A673 (cell line): ENCODE measurements around the gene ZZZ3. TPM values are rescaled to one million over a fixed set of nuclear protein-coding genes. Genes with fewer than 3 reads are reported as not detected.
"Not testable (repeated sequence)": the region's sequence is repeated elsewhere in the genome, so short reads cannot be mapped to it uniquely, and the experiment has no call there.

Experiments
- BruUV-seq: library from RNA; stranded (reverse); fragments of 400-500 nt; replicated peaks from 2 replicates; lab custom pipeline; 2021; lab: Mats Ljungman, UMichigan
- CTCF ChIA-PET: fragments of 300-600 bp; sonication (Branson Sonifier 250); formaldehyde crosslinking; loops from one replicate; lab custom pipeline; 2022; ENCODE audit warnings: antibody characterized with exemption; lab: Charles Lee
- POLR2A ChIA-PET: fragments of 300-600 bp; sonication (Branson Sonifier 250); formaldehyde crosslinking; loops from one replicate; lab custom pipeline; 2022; ENCODE audit warnings: antibody characterized with exemption; ENCODE audit not compliant: low non-redundant PET; lab: Charles Lee
- DNase-seq: peaks from one replicate; pipeline ENCODE4 v3.0.0-alpha.2; 2015; ENCODE audit warnings: low spot score
- H3K27ac ChIP-seq: fragments of 200-600 bp; sonication (generic); 2 replicates; pipeline ENCODE4 v1.5.1; 2016; ENCODE audit warnings: mixed run types, low read depth, mild to moderate bottlenecking, mixed read lengths, antibody characterized with exemption, low read length; ENCODE audit not compliant: poor library complexity, severe bottlenecking
- H3K27me3 ChIP-seq: fragments of 200-600 bp; sonication (generic); replicated peaks from 2 replicates; pipeline ENCODE4 v1.6.1; 2017; ENCODE audit warnings: mixed run types, low read depth, mild to moderate bottlenecking, mixed read lengths, antibody characterized with exemption, low read length; ENCODE audit not compliant: insufficient read depth, poor library complexity
- H3K36me3 ChIP-seq: fragments of 200-600 bp; sonication (generic); 2 replicates; pipeline ENCODE4 v1.6.1; 2016; ENCODE audit warnings: mixed run types, mild to moderate bottlenecking, mixed read lengths, antibody characterized with exemption, low read length; ENCODE audit not compliant: insufficient read depth, poor library complexity, severe bottlenecking
- H3K4me1 ChIP-seq: fragments of 200-600 bp; sonication (generic); 2 replicates; pipeline ENCODE4 v1.6.1; 2017; ENCODE audit warnings: mixed run types, mild to moderate bottlenecking, mixed read lengths, antibody characterized with exemption, low read length; ENCODE audit not compliant: insufficient read depth, poor library complexity, severe bottlenecking
- H3K4me3 ChIP-seq: fragments of 200-600 bp; sonication (generic); 2 replicates; pipeline ENCODE4 v1.5.1; 2016; ENCODE audit warnings: low read depth, mixed run types, mild to moderate bottlenecking, mixed read lengths, low read length; ENCODE audit not compliant: poor library complexity, severe bottlenecking
- H3K9me3 ChIP-seq: fragments of 200-600 bp; sonication (generic); 2 replicates; pipeline ENCODE4 v1.6.1; 2016; ENCODE audit warnings: mixed run types, low read depth, mild to moderate bottlenecking, mixed read lengths, antibody characterized with exemption, low read length; ENCODE audit not compliant: poor library complexity, severe bottlenecking
- EZH2 ChIP-seq: fragments of 200-600 bp; sonication (generic); IDR thresholded peaks from 2 replicates; pipeline ENCODE4 v1.6.1; 2017; ENCODE audit warnings: borderline replicate concordance, low read depth, mild to moderate bottlenecking, mixed read lengths, antibody characterized with exemption, low read length; ENCODE audit not compliant: poor library complexity, severe bottlenecking
- intact Hi-C: fragments of 100-400 bp; cut with micrococcal nuclease; formaldehyde crosslinking; loops from one replicate; pipeline ENCODE4 v1.10.0; 2022; ENCODE audit not compliant: unreplicated experiment
- total RNA-seq: library from RNA; stranded (reverse); gene quantifications from 2 replicates; pipeline ENCODE4 v1.2.3, GENCODE V29; 2021
- TF ChIP-seq, protein P1 (sequence below): fragments of 300-800, 200-600 bp; sonication (generic); conservative IDR thresholded peaks from 2 replicates; pipeline ENCODE4 v1.5.1; 2017; ENCODE audit warnings: low read depth, mild to moderate bottlenecking, antibody characterized with exemption, low read length, moderate library complexity, mixed read lengths

Gene ZZZ3
- total RNA-seq, 1 experiment from 2014 or later: 68.8 TPM

DNA sequence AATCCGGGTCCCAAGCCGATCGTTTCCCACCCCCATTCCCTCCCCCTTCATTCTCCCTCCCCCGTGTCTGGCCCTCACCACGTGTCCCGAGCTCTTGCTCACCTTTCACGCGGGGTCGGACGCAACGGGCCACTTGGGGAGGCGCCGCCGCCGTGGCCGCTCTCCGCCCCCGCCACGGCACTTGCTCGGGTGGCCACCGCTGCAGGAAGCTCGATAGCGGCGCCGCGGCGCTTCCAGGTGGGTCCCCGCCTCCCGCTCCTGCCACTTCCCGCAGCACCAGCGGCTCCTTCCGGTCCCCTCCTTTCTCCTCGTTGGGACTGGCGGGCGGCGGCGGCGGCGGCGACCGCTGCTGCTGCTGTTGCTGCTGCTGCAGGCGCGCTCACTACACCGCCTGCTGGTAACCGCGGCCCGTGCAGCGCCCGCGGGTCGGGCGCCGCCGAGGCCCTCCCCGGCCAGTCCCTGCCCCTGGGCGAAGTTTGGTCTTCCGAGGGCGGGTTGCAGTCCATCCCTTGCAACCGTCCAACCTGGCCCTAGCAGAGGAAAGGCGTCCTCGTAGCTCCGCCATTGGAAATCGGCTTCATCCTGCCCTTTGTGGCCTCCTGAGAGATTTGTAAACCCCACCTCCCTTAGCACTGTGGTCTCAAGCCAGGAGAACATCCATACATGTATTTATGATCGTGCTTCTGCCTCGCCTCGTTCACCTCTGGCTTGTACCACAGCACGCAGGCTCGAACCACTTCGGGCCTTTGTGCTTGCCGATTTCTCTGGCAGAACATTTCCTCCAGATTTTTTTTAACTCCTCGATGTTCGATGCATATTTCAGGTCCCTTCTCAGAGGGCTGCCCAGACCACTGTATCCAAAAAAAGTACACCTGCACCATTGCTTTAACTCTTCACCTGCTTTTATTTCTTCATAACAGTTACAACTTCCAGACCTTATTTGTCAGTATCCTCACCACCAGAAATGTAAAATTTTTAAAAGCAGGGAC is 996 bp upstream of the ZZZ3 start:
- TSS peak; percentile 83 for BruUV-seq

DNA sequence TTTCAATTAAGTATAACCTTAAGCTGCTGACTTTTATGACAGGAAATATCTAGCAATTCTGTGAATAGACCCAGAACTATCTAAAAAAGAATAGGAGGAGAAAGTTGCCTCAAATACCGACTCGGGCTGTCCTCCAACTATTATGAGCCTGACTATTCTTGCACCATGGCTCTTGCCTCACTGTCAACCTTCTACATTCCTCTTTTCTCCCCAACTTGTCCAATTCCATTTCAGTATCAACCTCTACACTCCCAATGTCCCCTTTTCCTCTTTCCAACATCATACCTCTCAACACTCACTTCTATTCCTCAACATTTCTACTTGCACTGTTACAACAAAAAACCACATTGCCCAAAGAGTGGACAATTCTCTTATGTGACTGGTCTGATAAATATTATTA is 2.3 kb downstream of the ZZZ3 start:
- no peaks in the 10 kb centered on the region for H3K27me3 ChIP-seq
- ChIA-PET POLR2A (no interaction called here), CTCF (no interaction called here)
- intact Hi-C loops: loop anchor here (5.0 to 10.0 kb wide), 3 partner anchors 115 to 533 kb away; no protein-coding TSS in a partner anchor
- no TSS peak for BruUV-seq
- no peak for TF ChIP-seq EZH2
- TF ChIP-seq, protein P1, sequence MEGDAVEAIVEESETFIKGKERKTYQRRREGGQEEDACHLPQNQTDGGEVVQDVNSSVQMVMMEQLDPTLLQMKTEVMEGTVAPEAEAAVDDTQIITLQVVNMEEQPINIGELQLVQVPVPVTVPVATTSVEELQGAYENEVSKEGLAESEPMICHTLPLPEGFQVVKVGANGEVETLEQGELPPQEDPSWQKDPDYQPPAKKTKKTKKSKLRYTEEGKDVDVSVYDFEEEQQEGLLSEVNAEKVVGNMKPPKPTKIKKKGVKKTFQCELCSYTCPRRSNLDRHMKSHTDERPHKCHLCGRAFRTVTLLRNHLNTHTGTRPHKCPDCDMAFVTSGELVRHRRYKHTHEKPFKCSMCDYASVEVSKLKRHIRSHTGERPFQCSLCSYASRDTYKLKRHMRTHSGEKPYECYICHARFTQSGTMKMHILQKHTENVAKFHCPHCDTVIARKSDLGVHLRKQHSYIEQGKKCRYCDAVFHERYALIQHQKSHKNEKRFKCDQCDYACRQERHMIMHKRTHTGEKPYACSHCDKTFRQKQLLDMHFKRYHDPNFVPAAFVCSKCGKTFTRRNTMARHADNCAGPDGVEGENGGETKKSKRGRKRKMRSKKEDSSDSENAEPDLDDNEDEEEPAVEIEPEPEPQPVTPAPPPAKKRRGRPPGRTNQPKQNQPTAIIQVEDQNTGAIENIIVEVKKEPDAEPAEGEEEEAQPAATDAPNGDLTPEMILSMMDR: no peak
- peak overlapping the region; percentile 24 for H3K4me3 ChIP-seq
- peaks cover 59% of the 10 kb centered on the region for H3K4me1 ChIP-seq
- H3K9me3 ChIP-seq: no peaks in the 10 kb centered on the region
- peak overlapping the region; percentile 59 for H3K27ac ChIP-seq
- peaks cover 4% of the 10 kb centered on the region for H3K36me3 ChIP-seq
- DNase-seq: peak; percentile 54

More for the DNA sequence above, 996 bp upstream of the ZZZ3 start:
- Histone ChIP-seq H3K4me1 (peaks cover 38% of the 10 kb centered on the region), H3K4me3 (peak overlapping the region; percentile 81), H3K27me3 (no peaks in the 10 kb centered on the region), H3K36me3 (no peaks in the 10 kb centered on the region), H3K27ac (peak overlapping the region; percentile 94), H3K9me3 (no peaks in the 10 kb centered on the region)
- POLR2A ChIA-PET: interaction anchor here (0.6 kb wide), 1 partner anchor 1622 kb away, joined by 3 read pairs; no protein-coding TSS in a partner anchor
- CTCF ChIA-PET: interaction anchor here (0.6 to 1.2 kb wide), 2 partner anchors 14 to 405 kb away, joined by 3 to 13 read pairs; no protein-coding TSS in a partner anchor
- no peak for TF ChIP-seq EZH2
- TF ChIP-seq, protein P1: peak; percentile 80
- DNase-seq: peak; percentile 95
- intact Hi-C loops: loop anchor here (2.0 to 10.0 kb wide), 4 partner anchors 63 to 536 kb away; no protein-coding TSS in a partner anchor

DNA sequence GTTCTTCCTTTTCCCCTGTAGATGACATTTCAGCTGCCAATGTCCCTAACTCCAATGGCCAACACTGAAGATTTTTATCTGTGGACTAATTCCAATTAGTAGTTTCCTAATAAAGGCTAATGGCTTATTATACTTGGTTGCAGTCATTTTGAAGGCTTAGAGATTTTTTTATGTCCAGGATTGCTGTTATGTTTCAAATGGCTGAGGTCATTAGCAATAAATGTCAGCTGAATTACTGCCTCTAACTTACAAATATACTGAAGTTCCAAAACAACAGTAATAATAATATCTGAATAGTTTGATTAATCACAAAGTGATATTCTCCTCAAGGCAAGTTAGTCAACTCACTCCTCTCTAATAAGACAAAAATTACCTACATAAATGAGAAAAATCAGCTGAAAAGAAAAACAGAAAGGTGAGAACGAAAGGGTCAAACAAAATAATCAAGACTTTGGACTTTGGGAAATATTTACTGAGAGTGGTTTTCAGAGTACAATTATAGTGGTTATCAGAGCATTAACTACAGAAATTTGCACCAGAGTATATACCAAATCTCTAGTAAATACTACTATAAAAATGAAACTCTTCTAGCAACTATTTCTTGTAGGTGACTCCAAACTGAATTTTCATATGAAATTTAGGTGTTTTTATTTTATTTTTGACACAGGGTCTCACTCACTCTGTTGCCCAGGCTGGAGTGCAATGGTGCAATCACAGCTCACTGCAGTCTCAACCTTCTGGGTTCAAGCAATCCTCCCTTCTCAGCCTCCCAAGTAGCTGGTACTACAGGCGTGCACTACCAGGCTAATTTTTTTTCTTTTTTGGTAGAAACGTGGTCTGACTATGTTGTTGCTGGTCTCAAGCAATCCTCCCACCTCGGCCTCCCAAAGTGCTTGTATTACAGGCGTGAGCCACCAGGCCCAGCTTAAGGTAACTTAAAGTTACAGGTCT is 3.5 kb downstream of the ZZZ3 start:
- POLR2A ChIA-PET: no interaction called here
- DNase-seq: no peak
- no TSS peak for BruUV-seq
- Histone ChIP-seq H3K4me1 (peaks cover 61% of the 10 kb centered on the region), H3K4me3 (no peak overlapping the region), H3K9me3 (no peaks in the 10 kb centered on the region), H3K36me3 (peaks cover 4% of the 10 kb centered on the region), H3K27ac (peak overlapping the region; percentile 59), H3K27me3 (no peaks in the 10 kb centered on the region)
- intact Hi-C loops: no loop called here
- CTCF ChIA-PET: interaction anchor here (0.5 kb wide), 1 partner anchor 145 kb away, joined by 3 read pairs; no protein-coding TSS in a partner anchor
- TF ChIP-seq EZH2: no peak
- TF ChIP-seq, protein P1: no peak

DNA sequence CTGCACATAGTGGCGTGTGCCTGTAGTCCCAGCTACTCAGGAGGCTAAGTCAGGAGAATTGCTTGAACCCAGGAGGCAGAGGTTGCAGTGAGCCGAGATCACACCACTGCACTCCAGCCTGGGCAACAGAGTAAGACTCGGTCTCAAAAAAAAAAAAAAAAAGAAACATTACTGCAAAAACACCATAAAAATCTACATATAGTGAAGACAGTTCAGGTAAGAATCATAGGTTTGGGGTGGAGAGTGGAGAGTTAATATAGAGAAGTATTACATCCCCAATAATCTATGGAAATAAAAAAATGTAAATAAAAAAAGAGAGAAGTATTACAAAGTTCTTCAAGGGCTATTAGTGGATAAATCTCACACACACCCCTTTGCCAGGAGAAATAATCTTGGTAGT is 7.7 kb downstream of the ZZZ3 start:
- POLR2A ChIA-PET, H3K27me3 ChIP-seq, H3K36me3 ChIP-seq, intact Hi-C loops, H3K9me3 ChIP-seq, BruUV-seq, H3K4me3 ChIP-seq, CTCF ChIA-PET, DNase-seq: not testable (repeated sequence)
- peak overlapping the region; percentile 47 for H3K27ac ChIP-seq
- H3K4me1 ChIP-seq: peaks cover 69% of the 10 kb centered on the region
